ENCODE measurements around the gene PTPRJ.

Gene PTPRJ

GRCh38 chr11:48043111-48043990 is 63.0 kb downstream of the PTPRJ start:
- DNase-seq: no peak

- no peak for DNase-seq
These were observed 63.7 kb downstream of the PTPRJ start for GRCh38 chr11:48043991-48044512.

GRCh38 chr11:48044577-48044976 is 64.2 kb downstream of the PTPRJ start:
- no peak for DNase-seq

GRCh38 chr11:48045536-48045935 is 65.2 kb downstream of the PTPRJ start:
- DNase-seq: no peak

GRCh38 chr11:48047616-48048015 is 67.3 kb downstream of the PTPRJ start:
- DNase-seq: no peak

- DNase-seq: no peak
These were observed 68.7 kb downstream of the PTPRJ start for GRCh38 chr11:48049036-48049435.

GRCh38 chr11:48050304-48050703 is 69.9 kb downstream of the PTPRJ start:
- no peak for DNase-seq

GRCh38 chr11:48051217-48051830 is 71.0 kb downstream of the PTPRJ start:
- no peak for DNase-seq

GRCh38 chr11:48052183-48053044 is 72.1 kb downstream of the PTPRJ start:
- DNase-seq: no peak

- no peak for DNase-seq
These were observed 74.6 kb downstream of the PTPRJ start for GRCh38 chr11:48054994-48055291.

- DNase-seq: no peak
These were observed 75.2 kb downstream of the PTPRJ start for GRCh38 chr11:48055292-48056132.

GRCh38 chr11:48056325-48057183 is 76.2 kb downstream of the PTPRJ start:
- DNase-seq: no peak

GRCh38 chr11:48058064-48058463 is 77.7 kb downstream of the PTPRJ start:
- DNase-seq: no peak

GRCh38 chr11:48058788-48059187 is 78.4 kb downstream of the PTPRJ start:
- no peak for DNase-seq

- no peak for DNase-seq
These were observed 82.3 kb downstream of the PTPRJ start for GRCh38 chr11:48062649-48063048.

GRCh38 chr11:48063424-48063978 is 83.1 kb downstream of the PTPRJ start:
- peak; percentile 97 for DNase-seq

GRCh38 chr11:48064306-48064705 is 83.9 kb downstream of the PTPRJ start:
- DNase-seq: peak; percentile 77

GRCh38 chr11:48066881-48067800 is 86.8 kb downstream of the PTPRJ start:
- DNase-seq: no peak

GRCh38 chr11:48073031-48073861 is 92.9 kb downstream of the PTPRJ start:
- no peak for DNase-seq

All from HCEC 1CT (cell line).